ENCODE measurements around the gene CNNM3.
A peak's percentile ranks its signal among the peaks of the same experiment; 100 is the strongest.
"Not testable (repeated sequence)": the region's sequence is repeated elsewhere in the genome, so short reads cannot be mapped to it uniquely, and the experiment has no call there.

The CNNM3 gene

DNA sequence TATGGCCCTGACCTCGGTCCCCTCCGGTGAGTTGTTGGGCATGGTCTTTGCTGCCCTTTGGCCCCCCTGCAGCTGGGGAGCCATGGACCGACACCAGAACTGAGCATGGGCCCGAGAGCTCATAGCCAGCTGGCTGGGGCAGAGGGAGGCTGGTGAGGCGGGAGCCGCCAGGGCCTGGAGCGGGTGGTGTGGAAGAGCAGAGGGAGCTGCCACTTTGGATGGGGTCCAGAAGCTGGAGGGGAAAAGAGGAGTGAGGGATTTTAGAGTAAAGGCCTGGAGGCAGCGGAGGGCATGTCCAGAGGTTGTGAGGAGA, 16.5 kb upstream of the CNNM3 start:
- DNase-seq (ENCODE audit: low spot score) = no peak

- DNase-seq (ENCODE audit: low spot score) = no peak
Measured at GRCh38 chr2:96800061-96801004, 15.7 kb upstream of the CNNM3 start.

DNA sequence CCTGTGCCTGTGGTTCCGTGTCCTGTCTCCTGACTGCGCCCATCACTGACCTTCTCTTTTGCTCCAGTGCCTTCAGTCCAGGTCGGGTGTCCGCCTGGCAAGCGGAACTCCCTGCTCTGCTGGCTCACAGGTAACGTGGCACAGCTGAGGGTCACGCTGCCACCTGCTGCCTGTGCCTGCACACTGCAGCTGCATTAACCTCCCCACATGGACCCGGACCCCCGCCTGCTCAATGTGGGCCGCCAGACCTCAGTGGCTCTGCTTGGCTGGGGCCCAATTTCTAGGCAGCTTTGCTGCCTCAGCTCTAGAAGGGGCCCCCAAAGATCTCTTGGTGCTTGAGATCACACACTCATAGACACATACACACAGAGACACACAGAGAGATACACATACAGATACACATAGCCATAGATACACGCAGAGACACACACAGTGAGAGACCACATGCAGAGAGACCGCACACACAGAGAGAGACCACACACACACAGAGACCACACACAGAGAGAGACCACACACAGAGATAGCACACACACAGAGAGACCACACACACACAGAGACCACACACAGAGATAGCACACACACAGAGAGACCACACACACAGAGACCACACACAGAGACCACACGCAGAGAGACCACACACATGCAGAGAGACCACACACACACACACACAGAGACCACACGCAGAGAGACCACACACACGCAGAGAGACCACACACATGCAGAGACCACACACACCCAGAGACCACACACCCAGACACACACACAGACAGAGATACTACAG, 14.9 kb upstream of the CNNM3 start:
- DNase-seq (ENCODE audit: low spot score) = peak; percentile 35

GRCh38 chr2:96801786-96802595, 14.1 kb upstream of the CNNM3 start:
- DNase-seq (ENCODE audit: low spot score) = no peak

GRCh38 chr2:96802721-96803120, 13.3 kb upstream of the CNNM3 start:
- DNase-seq (ENCODE audit: low spot score) = no peak

DNA sequence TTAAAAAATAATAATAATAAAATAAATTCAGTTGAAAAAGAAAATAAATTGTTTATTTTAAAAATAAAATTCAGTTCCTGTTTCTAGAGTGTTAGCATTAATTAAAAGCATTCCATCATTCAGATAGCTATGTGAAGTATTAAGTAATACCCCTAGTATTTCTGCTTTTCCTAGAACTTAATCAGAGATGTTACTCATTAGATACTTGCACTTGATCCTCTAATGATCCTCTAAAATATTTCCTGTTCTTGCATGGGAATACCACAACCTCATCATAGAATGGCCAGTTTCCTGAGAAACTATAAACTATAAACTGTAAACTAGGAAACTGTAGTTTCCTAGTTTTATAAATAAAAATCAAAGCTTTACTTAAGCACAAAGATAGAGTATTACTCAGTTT, 11.1 kb upstream of the CNNM3 start:
- DNase-seq (ENCODE audit: low spot score) = no peak

GRCh38 chr2:96805946-96806345, 10.1 kb upstream of the CNNM3 start:
- DNase-seq (ENCODE audit: low spot score) = not testable (repeated sequence)

GRCh38 chr2:96806468-96807126, 9.5 kb upstream of the CNNM3 start:
- DNase-seq (ENCODE audit: low spot score) = no peak

DNA sequence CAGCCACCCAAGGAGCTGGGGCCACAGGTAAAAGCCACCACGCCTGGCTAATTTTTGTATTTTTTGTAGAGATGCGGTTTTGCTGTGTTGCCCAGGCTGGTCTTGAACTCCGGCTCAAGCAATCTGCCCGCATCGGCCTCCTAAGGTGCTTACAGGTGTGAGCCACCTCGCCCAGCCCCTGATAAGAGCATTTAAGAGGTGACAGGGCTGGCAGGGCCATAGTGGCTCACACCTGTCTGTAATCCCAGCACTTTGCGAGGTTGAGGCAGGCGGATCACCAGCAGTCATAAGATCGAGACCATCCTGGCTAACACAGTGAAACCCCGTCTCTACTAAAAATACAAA, 9.0 kb upstream of the CNNM3 start:
- DNase-seq (ENCODE audit: low spot score) = no peak

GRCh38 chr2:96808176-96808837, 7.8 kb upstream of the CNNM3 start:
- DNase-seq (ENCODE audit: low spot score) = no peak

GRCh38 chr2:96809216-96809882, 6.7 kb upstream of the CNNM3 start:
- no peak for DNase-seq (ENCODE audit: low spot score)

- DNase-seq (ENCODE audit: low spot score) = no peak
Measured at GRCh38 chr2:96809951-96810782, 5.9 kb upstream of the CNNM3 start.

DNA sequence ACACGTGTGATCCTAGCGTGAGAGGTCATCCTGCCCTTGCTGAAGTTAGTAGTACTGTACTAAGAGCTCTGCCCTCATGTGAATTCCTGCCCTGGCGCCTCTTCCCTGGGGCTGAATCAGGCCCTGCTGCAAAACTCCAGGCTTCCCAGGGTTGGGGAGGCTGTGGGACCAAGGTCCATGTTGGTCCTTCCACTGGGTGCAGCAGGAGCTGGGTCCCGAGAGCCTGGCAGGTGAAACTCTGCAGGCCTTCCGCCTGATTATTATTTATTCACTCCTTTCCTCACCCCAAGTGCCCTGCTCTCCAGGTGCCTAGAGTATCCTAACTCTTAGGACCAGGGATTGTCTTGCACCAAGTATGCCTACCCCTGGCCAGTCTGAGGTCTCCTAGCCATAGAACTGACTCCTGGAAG, 5.3 kb upstream of the CNNM3 start:
- DNase-seq (ENCODE audit: low spot score) = no peak

- DNase-seq (ENCODE audit: low spot score) = no peak
Measured at GRCh38 chr2:96811917-96812316, 4.2 kb upstream of the CNNM3 start.

DNA sequence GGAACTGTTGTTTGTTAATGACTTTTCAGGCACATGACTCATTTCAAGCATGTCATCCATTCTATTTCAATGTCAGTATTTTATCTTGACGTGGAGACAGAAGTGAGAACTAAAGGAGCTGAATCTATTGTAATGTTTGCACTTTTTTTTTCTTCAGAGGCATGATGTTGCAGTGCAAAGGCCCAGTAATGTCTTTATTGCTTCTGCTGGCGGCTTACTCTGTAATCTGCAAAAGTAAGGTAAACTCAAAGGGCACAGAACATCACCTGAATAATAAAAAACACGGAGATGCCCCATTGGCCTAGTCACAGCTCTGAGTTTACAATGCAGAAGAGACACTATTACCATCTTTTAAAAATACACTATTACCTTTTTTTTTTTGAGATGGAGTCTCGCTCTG, 2.4 kb upstream of the CNNM3 start:
- DNase-seq (ENCODE audit: low spot score) = no peak

- peak; percentile 21 for DNase-seq (ENCODE audit: low spot score)
Measured at GRCh38 chr2:96815326-96816126, 542 bp upstream of the CNNM3 start.

- no peak for DNase-seq (ENCODE audit: low spot score)
Measured at GRCh38 chr2:96816836-96817702, 1.0 kb downstream of the CNNM3 start.

GRCh38 chr2:96817882-96818281, 1.8 kb downstream of the CNNM3 start:
- DNase-seq (ENCODE audit: low spot score) = no peak
